Right atrium auricular region (tissue), 2 donors: ENCODE data around the gene RBM38. TPM values are rescaled to one million over a fixed set of nuclear protein-coding genes. Genes with fewer than 3 reads are reported as not detected.

Experiments
- DNase-seq: peaks from one replicate; pipeline ENCODE4 v3.0.0-alpha.2; 2019; ENCODE audit warnings: low spot score
- H3K27ac ChIP-seq, 2 donors: fragments of 200-600 bp; sonication (generic); 1 replicate in 1 of 2; 2 replicates in 1 of 2; pipeline ENCODE4 v1.5.1; 2016 to 2019
- H3K27me3 ChIP-seq, 2 donors: fragments of 200-600 bp; sonication (generic); one replicate each; pipeline versions ENCODE4 v1.5.1 to v1.6.0; 2017 to 2019
- H3K36me3 ChIP-seq: fragments of 200-600 bp; sonication (generic); one replicate; pipeline ENCODE4 v1.5.1; 2016
- H3K4me1 ChIP-seq, 2 donors: fragments of 200-600 bp; sonication (generic); one replicate each; pipeline versions ENCODE4 v1.5.1 to v1.6.0; 2017 to 2019
- H3K4me3 ChIP-seq, 2 donors: fragments of 200-600 bp; sonication (generic); 1 replicate in 1 of 2; 2 replicates in 1 of 2; pipeline ENCODE4 v1.5.1; 2017 to 2019; ENCODE audit warnings: mild to moderate bottlenecking in 1 of 2, moderate library complexity in 1 of 2
- H3K9me3 ChIP-seq, 2 donors: fragments of 200-600 bp; sonication (generic); one replicate each; pipeline ENCODE4 v1.5.1; 2019
- total RNA-seq, 2 donors: library from RNA; depleted of rRNA; stranded (reverse); fragments of >200 nt; gene quantifications; one replicate each; pipeline ENCODE4 v1.1.0, GENCODE V29; 2016
- TF ChIP-seq, protein P1 (sequence below), 2 donors: fragments of 200-600 bp; sonication (generic); IDR thresholded peaks; one replicate each; pipeline ENCODE4 v1.5.1; 2019; ENCODE audit warnings: antibody characterized with exemption in 2 of 2

RBM38 gene
- total RNA-seq, 2 donors from 2014 or later, result 127 to 151 TPM

DNA sequence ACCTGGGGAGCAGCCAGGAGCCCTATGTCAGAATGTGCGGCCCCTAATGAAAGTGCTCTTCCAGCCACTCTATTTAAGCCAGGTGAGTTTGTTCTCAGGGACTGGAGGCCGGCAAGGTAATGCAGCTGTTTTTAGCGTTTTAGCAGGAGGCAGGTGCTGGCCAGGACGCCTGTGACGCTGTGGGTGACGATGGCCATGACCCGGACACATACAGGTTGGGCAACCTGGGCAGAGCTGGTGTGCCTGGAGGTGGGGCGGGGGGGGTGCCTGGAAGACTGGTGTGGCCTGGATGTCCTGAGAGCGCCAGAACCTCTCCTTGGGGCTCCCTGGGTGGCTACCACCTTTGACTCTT lies 51.7 kb downstream of the RBM38 start:
- peak overlapping the region; percentile 91 to 92 for H3K27ac ChIP-seq
- no peaks in the 10 kb centered on the region for H3K27me3 ChIP-seq
- peaks cover 0 to 56% of the 10 kb centered on the region in 2 donors for H3K4me1 ChIP-seq
- TF ChIP-seq, protein P1, sequence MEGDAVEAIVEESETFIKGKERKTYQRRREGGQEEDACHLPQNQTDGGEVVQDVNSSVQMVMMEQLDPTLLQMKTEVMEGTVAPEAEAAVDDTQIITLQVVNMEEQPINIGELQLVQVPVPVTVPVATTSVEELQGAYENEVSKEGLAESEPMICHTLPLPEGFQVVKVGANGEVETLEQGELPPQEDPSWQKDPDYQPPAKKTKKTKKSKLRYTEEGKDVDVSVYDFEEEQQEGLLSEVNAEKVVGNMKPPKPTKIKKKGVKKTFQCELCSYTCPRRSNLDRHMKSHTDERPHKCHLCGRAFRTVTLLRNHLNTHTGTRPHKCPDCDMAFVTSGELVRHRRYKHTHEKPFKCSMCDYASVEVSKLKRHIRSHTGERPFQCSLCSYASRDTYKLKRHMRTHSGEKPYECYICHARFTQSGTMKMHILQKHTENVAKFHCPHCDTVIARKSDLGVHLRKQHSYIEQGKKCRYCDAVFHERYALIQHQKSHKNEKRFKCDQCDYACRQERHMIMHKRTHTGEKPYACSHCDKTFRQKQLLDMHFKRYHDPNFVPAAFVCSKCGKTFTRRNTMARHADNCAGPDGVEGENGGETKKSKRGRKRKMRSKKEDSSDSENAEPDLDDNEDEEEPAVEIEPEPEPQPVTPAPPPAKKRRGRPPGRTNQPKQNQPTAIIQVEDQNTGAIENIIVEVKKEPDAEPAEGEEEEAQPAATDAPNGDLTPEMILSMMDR (IDR thresholded peaks at IDR 0.05), result no peak
- no peaks in the 10 kb centered on the region for H3K36me3 ChIP-seq
- DNase-seq, result no peak
- no peak overlapping the region for H3K4me3 ChIP-seq
- peaks cover 0 to 9% of the 10 kb centered on the region in 2 donors for H3K9me3 ChIP-seq

DNA sequence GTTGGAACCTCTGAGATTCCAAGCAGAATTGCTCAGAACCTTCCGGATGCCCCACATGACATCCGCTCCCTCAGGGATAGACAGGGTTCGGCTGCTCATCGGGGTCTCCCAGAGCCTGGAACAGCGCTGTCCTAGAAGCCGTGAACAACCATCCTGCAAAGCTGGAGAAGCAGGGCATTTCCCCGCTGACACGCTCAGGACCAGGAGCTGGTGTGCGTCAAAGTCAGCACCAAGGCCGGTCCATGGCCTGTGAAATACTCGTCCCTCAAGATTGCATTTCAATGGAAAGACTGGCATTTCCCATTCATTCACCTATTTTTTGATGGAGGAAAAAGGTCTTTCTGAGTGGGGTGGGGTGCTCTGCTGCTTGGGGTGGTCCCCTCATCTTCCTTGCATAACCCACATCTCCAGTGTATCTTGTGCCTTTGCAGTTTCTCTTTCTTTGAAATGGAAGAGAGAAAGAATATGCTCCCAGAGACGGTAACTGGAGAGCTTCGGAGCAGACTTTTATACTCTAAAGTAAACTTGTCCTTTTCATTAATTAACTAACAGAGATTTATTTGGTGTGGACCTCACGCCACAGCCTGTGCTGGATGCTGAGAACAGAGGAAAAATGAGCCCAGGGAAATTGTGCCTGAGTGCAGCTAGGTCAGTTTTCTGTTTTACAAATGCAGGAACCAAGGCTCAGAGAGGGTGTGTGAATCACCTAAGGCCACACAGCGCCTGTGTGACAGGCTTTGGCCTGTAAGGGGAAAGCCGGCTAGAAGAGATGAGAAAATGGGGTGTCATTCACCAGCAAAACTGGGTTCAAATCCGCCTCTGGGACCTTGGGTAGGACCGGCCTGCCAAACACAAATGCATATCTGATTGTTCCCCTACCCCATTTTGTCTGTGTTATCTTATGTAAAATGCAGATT lies 52.4 kb downstream of the RBM38 start:
- H3K4me3 ChIP-seq, result no peak overlapping the region
- H3K4me1 ChIP-seq, result peaks cover 0 to 50% of the 10 kb centered on the region in 2 donors
- peak overlapping the region; percentile 91 to 92 for H3K27ac ChIP-seq
- no peaks in the 10 kb centered on the region for H3K36me3 ChIP-seq
- H3K9me3 ChIP-seq, result peaks cover 0 to 9% of the 10 kb centered on the region in 2 donors
- no peaks in the 10 kb centered on the region for H3K27me3 ChIP-seq
- TF ChIP-seq, protein P1 (IDR thresholded peaks at IDR 0.05), result no peak
- DNase-seq, result no peak

DNA sequence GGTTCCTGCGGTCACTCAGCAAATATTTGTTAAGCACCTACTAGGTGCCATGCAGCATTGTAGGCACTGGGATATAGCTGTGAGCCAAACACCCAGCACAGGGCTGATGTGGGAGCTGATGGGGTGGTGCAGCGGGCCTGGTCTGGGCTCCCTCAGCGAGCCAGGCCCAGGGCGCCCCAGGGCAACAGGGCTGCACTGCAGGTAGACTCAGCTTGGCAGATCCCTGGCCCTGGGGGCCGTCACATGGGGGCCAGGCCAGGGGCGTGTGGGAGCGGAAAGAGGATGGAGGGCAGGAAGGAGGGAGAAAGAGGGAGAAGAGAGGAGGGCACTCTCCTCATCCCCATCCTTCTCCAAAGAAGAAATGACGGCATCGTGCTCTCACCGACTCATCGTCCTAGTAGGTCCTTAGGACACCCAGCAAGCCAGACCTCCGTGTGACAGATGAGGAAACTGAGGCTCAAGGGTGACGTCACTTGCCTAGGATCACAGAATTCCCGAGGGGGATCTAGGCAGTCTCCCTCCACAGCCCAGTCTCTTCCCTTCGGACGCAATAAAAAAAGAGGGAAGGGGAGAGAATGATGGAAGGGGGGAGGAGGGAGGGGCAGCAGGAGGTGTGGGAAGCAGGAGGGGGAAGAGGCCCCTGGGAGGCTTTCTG lies 53.3 kb downstream of the RBM38 start:
- Histone ChIP-seq H3K36me3 (no peaks in the 10 kb centered on the region), H3K27ac (peak overlapping the region; percentile 91 to 92), H3K4me1 (peaks cover 0 to 42% of the 10 kb centered on the region in 2 donors), H3K27me3 (no peaks in the 10 kb centered on the region), H3K9me3 (peaks cover 0 to 9% of the 10 kb centered on the region in 2 donors), H3K4me3 (no peak overlapping the region)
- no peak for DNase-seq
- TF ChIP-seq, protein P1 (IDR thresholded peaks at IDR 0.05), result no peak

DNA sequence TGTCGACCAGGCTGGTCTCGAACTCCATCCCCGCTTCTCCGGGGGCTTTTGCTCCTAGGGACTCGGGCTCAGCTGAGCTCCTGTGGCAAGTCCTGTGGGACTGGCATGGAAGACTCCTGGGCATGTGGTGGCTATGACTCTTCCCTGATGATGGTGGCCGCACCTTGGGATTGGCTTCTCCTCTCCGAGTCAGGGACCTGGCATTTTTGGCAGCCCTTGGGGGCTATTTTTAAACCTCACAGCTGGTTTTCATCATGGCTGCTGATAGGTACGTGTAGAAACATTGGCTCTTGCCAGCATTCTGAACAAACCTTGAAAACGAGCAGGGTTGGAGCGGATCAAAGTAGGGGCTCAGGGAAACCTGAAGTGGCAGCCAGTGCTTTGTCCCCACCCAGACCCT lies 54.1 kb downstream of the RBM38 start:
- no peaks in the 10 kb centered on the region for H3K36me3 ChIP-seq
- H3K4me3 ChIP-seq, result no peak overlapping the region
- H3K4me1 ChIP-seq, result peaks cover 0 to 41% of the 10 kb centered on the region in 2 donors
- peaks cover 0 to 9% of the 10 kb centered on the region in 2 donors for H3K9me3 ChIP-seq
- DNase-seq, result peak; percentile 82
- H3K27me3 ChIP-seq, result no peaks in the 10 kb centered on the region
- TF ChIP-seq, protein P1 (IDR thresholded peaks at IDR 0.05), result no peak
- peak overlapping the region; percentile 91 to 92 for H3K27ac ChIP-seq

DNA sequence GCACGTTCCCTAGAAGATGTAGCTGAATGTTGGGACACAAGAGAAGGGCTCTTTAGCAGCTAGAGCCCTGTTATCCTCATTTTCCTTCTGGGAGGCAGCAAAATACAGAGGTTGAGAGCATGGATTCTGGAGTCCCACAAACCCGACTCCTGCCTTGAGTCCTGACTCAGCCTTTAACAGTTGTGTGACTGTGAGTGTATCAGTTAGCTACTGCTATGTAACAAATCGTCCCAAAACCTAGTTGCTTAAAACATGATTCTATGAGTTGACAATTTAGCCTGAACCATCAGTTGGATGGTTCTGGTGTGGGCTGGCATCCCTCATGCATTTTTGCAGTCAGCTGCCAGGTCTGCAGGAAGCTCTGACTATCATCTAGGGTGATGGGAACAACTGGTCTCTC lies 54.6 kb downstream of the RBM38 start:
- no peaks in the 10 kb centered on the region for H3K36me3 ChIP-seq
- DNase-seq, result no peak
- H3K9me3 ChIP-seq, result peaks cover 0 to 9% of the 10 kb centered on the region in 2 donors
- H3K4me3 ChIP-seq, result no peak overlapping the region
- TF ChIP-seq, protein P1 (IDR thresholded peaks at IDR 0.05), result no peak
- peaks cover 0 to 41% of the 10 kb centered on the region in 2 donors for H3K4me1 ChIP-seq
- no peaks in the 10 kb centered on the region for H3K27me3 ChIP-seq
- H3K27ac ChIP-seq, result peak overlapping the region; percentile 91 to 92
